Left kidney (tissue), 2 donors: ENCODE results near the gene RPL5. TPM values are rescaled to one million over a fixed set of nuclear protein-coding genes. Genes with fewer than 3 reads are reported as not detected.

Experiments
- DNase-seq: peaks from one replicate; pipeline ENCODE4 v3.0.0-alpha.2; 2013
- polyA plus RNA-seq: library from polyadenylated mRNA; unstranded; fragments of 120-200 nt; gene quantifications from one replicate; pipeline ENCODE4 v1.2.1, GENCODE V29; 2013; ENCODE audit not compliant: insufficient read length

Gene RPL5
- polyA plus RNA-seq, 1 donor, result 2,616 TPM

DNA sequence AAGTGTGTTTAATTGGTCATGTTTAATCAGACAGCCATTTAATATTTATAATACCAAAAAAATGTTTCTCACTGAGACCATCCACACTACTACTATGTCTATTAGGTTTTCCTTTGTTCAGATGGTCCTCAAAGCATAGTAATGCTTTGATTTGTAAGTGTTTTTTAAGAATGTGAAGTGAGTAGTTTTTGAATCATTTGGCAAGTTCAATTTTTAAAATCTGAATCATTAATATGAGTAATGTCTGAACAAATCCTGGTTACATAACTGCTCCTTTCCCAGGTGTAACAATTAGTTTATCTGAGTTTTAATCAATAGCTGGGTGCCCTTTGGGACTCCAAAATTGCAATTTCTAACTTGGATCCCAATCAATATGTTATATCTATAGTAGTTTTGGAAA is 23.5 kb upstream of the RPL5 start:
- DNase-seq, result no peak

DNA sequence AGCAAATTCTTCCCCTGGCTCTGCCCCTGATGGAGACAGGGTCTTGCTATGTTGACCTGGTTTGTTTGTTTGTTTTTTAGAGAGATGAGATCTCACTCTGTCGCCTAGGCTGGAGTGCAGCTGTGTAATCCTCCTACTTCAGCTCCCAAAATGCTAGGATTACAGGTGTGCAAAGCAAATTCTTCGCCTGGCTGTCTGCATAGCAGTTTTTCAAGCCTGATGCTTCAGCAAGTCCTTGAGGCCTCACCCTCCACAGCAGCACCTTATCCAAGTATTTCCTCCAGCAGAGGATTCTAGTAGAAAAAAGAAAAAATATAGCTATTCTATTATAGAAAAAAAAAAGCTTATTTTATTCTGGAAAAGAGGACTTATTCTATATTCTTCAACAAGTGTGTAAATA is 15.1 kb upstream of the RPL5 start:
- no peak for DNase-seq

DNA sequence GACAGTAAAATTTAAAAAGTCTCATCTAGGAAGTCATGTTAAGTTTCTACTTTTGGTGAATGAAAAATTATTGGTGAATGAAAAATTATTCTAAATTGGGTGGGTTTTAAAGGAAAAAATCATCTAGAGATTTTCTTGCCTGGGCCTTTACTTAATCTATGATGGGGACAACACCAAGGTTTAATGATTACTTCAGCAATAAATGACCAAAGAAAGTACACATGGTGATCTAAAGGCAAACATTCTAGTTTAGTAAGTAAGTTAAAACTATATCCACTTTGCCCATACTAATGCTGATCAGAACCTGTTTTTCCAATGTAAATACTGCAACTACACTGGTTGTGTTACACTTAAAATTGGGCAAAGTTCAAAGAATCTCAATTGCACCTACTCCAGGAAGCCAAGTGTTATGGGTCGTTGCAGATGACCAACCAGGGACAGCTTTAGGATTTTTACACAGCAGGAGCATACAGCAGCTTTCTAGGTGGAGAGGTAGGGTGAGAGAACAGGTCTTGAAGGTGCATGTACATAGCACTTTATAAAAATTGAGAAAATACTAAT is 14.6 kb upstream of the RPL5 start:
- no peak for DNase-seq

DNA sequence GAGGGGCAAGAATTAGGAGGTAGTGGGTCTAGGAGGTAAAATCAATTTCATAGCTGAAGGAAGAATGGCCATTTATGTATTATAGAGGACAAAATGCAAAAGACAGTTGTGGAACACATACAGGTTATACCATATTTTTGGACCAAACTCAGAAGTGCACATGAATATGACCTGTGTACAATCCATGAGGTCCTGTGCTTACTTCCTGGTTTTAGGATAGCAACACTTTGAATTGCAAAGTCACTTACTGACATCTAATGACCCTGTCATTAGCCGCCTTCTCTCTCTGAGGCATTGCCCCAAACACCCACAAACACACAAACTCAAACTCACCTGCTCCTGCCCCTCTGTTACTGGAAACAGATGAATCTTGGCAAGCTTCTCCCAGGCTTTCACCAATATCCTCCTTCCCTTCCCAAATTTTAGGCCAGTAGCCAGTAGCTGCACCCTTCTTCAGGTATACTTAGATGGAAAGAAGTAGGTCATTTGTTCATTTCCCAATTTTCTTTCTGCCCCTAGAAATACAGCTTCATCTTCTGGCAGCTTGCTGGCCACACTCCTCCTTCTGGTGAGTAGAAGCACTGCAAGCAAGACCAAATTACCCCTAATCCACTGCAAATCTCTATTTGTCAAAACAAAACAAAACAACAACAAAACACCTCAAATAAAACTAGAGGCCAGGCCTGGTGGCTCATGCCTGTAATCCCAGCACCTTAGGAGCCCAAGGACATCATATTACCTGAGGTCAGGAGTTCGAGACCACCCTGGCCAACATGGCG is 13.7 kb upstream of the RPL5 start:
- DNase-seq, result no peak

DNA sequence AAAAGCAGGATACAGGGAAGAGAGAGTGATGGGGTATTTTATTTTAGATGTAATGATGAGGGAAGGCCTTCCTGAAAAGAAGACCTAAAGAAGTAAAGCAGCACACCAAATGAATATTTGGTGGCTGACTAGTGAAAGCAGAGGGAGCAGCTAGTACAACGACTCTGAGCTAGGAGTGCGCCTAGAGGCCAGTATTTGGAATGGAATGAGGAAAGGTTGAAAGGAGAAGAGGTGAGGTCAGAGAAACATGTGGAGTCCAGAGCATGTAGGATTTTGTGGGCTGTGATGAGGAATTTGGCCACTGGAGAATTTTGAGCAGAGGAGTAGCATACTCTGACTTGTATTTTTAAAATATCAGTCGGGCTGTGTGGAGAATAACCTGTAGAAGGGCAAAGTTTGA is 11.8 kb upstream of the RPL5 start:
- no peak for DNase-seq

DNA sequence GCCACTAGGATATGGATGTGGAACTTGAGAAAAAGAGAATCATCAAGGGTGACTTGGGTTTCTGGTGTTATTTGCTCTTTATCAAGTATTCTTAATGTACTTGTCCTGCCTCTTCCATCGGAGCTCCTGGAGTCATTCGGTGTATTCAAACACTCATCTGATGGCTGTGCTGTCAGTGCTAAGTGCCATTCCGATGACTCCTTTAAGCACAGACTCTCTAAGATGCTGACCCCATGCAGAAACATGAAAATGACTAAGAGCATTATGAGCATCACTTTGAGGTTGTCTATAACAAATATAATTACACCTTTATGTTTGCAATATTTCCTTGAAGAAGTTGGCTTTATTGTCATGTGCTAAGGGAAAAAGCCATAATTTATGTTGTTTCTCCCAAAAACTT is 11.3 kb upstream of the RPL5 start:
- DNase-seq, result no peak

DNA sequence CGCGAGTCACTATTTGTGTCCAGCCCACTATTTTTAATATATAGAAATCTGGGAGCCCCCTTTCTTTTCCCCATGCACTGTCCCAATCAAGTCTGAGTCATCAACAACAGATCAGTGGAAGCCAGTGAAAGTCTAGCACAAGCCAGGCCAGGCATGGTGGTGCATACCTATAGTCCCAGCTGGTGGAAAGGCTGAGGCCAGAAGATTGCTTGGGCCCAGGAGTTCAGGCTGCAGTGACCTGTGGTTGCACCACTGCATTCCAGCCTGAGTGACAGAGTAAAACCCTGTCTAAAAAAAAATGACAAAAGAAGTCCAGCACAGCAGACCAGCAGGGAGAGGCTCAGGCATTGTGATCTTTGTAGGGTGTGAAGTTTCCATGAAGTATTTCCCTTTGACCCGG is 9.0 kb upstream of the RPL5 start:
- no peak for DNase-seq

DNA sequence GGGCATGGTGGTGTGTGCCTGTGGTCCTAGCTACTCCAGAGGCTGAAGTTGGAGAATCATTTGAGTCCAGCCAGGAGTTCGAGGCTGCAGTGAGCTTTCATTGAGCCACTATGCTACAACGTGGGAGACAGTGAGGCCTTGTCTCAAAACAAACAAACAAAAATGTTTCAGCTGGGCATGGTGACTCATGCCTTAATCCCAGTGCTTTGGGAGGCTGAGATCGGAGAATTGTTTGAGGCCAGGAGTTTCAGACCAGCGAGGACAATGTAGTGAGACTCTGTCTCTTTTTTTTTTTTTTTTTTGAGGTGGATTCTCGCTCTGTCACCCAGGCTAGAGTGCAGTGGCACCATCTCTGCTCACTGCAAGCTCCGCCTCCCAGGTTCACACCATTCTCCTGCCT is 5.0 kb upstream of the RPL5 start:
- DNase-seq, result no peak

DNA sequence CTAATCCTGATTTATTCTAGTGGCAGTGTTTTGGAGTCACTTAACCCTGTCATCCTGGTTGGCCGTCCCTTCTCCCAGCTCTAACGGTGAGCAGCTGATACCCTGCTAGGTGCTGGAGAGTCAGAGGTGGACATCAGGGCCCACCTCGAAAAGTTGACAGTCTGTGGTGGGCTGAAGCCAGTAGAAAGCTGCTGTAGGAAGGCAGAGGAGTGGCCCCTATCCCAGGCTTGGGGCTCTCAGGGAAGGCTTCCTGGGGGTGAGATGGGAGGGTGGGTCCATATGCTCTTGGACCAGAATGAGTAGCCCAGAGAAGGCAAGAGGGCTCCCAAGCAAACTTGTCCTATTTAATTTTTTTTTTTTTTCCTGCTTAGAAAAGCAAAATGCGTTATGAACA is 475 bp upstream of the RPL5 start:
- DNase-seq, result no peak

DNA sequence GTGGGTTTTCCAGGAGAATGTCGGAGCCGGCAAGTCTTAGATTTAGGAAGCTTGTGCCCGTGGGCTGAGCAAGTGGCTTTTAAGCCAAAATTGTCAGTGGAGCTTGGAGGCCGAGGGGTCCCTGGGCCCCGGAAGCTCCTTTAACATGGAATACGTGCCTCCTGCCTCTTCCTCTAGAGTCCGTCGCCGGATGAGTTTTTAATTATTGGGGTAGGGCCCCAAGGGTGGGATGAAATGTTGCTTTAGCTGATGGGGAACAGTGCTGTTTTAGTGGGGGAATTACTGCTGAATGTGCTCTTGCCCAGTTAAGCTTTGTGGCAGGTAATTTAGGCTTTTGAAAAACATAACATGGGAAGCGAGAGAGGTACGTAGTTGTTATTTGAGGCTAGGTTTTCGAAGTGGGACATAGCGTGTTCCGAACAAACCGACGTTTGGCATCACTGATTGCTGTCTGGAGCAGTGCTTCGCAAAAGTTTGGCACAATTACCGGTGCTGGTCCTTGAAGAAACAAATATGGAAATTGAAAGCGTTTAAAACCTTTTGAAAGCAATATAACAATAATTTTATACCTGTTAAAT is 786 bp downstream of the RPL5 start:
- DNase-seq, result no peak

DNA sequence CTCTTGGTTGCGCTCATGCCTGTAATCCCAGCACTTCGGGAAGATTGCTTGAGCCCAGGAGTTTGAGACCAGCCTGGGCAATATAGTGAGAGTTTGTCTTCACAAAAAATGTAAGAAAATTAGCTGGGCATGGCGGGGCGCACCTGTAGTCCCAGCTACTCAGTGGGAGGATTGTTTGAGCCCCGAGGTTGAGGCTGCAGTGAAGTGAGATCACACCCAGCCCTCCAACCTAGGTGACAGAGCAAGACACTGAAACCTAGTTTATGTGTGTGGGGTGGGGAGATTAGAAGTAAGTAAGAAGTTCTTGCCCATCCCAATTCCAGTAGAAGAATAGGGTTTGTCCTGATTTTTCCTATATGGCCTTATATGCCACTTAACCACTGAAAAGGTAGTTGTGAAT is 2.0 kb downstream of the RPL5 start:
- no peak for DNase-seq

DNA sequence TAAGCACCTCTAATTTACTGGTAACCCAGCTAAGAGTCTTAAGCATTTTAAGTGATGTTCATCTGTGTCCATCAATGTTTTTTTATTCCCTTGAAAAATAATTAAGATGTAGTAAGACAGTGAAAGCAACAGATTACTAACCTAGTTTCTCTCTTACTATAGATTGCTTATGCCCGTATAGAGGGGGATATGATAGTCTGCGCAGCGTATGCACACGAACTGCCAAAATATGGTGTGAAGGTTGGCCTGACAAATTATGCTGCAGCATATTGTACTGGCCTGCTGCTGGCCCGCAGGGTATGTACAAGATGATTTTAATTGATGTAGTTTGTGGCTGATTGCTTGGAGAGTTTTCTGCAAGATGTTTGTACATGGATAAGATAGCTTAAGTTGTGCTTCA is 2.8 kb downstream of the RPL5 start:
- no peak for DNase-seq

DNA sequence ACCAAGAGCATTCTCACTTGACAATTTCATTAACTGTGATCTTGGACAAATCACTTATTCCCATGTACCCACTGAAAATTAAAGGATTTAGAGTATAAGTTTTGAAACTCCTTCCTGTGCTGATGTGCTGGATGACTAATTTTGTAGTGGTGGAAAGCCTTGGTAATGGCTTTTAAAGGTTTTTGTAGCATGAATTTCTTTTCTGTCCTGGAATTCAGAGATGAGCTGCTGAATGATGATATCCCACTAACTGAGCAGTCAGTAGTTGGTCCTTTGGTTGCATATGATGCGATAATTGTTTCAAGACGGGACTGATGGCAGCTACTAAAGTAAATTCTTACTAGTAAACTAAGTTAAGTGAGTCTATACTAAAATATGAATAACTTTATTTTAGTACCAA is 5.2 kb downstream of the RPL5 start:
- no peak for DNase-seq

DNA sequence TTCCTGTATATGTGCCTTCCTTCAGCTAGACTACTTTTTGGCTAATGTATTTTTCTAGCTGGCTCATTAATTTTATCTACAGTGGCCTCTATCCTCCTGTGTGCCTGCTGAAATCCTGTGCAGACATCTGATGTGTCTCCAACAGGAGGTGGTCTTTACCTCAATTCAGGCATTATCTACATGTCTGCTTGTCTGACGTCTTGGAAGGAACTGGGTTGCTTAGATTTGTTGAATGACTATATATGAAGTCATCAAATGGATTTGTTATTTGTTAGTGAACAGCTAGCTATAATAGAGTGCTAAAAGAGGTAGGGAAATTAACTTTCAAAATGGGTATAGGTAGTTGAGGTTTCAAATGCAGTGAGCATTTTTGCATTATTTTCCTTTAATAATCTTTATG is 6.7 kb downstream of the RPL5 start:
- DNase-seq, result no peak

DNA sequence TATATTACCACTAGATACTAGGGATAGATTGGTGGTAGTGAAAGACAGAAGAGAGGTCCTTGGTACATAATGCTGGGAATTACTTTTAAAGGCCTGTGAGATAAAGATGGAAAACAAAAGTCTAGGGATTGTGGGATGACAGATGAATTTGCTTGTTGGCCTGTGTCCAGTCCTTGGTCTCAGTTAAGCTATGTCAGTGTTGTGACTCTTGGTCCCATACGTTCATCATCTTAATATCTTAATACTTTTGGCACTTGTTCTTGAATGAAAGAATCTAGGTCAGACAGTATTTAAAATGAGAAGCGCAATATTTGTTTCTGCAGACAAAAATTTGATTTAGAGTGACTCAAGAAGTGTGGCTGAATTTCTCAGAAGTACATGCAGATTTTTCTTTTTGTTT is 7.6 kb downstream of the RPL5 start:
- DNase-seq, result no peak

DNA sequence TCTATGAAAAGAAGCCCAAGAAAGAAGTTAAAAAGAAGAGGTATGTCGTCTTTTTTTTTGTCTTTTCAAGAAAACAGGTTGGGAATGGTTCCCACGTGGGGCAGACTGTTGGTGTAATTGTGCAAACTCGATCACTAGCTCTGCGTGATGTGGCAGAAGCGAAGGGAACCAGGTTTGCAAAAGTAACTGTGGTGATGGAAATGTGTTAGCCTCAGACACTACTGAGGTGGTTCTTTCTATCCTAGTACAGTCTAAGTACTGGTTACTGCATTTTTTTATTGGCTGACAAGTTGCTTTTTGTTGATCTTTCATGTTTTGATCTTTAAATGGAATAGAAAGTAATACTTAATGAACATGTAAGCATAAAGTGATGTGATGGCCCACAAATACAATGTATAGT is 8.8 kb downstream of the RPL5 start:
- DNase-seq, result no peak

DNA sequence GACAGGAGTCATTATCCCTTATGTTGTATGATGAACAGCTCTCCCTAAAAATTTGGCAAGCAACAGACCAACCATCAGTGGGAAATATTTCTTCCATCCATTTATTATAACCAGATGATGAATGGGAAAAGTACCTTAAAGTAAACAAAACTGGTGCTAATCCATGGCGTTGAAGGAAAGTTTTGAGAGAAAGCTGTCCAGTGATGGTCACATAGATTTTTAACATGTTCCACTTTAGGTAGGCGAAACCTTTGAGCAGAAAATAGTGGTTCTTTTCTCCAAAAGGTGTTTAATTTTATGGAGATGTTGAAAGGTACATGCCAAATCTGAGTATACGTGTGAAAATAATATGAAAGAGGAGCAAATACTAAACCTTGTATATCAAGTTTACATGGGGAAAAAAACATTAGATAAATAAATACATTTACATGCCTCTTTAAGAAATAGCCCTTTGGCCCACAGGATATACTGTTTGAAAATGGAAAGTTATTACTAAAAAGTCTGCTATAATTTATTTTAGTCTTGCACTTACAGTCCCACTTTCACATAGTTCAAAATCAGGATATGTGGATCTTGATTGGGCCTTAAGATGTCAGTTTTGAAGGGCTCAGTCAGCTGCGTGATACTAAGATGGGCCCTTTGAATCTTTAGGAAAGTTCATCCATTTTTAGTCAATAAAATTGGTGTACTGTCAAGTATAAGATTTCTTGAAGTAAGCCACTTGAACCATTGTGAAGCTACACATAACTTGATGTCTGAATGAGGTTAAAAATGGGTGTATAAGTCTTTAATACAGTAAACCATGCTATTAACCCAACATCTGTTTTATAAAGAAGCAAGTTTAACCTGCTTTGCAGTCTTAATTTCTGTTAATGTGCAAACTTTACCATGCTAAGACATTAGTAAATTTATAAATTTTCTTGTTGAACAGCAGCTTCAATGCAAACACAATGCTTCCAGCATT is 10.5 kb downstream of the RPL5 start:
- no peak for DNase-seq

DNA sequence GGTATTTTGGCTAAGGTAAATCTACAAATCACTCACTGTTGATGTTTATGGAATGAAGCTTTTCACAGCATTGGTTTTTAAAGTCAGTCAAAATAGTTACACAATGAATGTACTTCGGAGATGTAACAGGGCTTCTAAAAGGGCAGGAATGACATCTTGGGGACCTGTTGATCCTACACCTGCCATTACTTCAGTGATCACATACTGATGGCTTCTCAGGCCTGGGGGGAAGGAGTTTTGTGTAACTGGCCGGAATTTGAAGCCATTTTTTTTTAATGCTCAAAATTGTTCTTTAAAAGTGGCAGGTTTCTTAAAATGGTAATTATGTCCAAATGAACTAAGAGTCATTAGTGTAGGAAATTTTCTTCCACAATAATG is 11.2 kb downstream of the RPL5 start:
- no peak for DNase-seq

DNA sequence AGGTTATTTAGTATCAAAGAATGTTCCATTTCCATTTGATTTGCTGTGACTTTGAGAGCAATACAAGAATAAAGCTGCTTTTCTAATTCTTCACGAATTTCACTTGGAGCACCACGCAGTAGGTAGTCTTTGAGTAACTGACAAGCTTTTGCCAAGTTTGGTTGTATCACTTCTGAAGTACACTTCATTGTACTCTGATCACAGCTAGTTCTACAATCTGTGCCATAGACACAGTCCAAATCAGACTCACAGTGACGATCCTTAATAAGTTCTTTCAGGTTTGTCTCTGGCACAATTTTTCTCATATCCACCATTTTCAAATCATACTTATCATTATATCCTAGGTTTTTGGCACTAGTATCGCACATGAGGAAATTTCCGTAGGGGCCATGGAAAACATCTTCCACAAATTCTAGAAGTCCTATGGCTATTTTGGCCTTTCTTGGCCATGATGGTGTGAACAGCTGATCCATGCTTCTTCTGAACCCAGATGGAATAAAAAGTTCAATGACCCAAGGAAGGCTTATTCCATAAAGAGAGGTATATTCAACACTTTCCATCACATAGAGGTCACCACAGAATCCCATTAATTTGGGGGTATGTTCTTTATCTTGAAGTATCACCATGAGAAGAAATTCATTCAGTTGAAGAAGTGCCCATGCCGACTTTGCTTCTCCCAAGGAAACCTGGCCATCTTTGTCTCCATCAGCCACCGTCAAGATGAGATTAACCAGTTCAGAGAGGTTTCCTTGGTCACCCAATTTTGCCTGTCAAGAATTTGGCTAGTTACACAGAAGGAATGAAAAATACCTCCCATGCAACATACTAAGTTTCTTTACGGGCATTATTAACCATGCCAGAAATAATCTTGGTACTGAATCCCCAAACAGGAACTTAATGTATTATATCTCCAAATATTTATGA is 11.9 kb downstream of the RPL5 start:
- DNase-seq, result no peak

DNA sequence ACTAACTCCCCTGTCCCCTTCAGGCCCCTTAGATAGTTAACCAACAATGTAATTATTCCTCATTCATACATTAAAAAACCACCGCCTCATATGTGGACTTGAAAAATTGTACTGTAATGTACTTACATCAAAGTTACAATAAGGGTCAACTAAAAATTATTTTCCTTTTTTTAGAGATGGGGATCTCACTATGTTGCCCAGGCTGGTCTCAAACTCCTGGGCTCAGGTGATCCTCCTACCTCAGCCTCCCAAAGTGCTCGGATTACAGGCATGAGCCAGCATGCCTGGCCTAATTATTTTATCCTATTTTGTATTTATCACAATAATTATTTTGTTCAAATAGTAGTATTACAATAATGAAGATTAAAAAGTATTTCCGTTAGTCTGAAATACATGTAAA is 12.6 kb downstream of the RPL5 start:
- DNase-seq, result no peak

DNA sequence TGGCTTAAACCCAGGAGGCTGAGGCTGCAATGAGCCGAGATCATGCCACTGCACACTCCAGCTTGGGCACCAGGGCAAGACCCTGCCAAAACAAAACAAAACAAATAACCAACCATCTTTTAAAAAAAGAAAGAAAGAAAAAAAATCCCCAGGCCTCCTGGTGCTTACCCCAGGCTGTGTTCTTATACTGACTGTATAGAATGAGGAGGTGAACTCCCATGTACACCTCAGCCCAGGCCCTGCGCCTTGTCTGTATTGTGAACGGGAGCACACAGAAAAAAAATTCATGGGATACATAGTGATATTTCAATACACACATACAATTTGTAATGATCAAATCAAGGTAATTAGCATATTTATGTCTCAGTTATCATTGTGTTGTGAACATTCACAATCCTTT is 14.1 kb downstream of the RPL5 start:
- no peak for DNase-seq

DNA sequence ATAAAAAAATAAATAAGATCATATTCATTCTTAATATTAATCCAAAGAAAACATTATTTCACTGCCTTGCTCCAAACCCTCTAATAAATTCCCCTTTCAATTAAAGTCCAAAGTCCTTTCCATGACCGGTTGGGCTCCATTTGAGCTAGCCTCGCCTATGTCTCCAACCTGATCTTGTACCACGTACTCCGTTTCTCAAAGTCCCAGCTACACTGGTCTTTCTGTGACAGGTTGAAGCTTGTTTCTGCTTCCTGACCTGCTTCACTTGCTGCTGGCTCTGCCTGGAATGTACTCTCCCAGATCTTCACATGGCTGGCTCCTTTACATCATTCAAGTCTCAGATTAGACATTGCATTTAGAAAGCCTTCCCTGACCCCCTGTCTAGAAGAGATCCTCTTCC is 16.4 kb downstream of the RPL5 start:
- no peak for DNase-seq
